Neutrophil (primary cell): ENCODE data around the gene LRRK2.

Experiments
- H3K27ac ChIP-seq: fragments of 200-600 bp; sonication (generic); 2 replicates; pipeline ENCODE4 v1.5.1; 2016; ENCODE audit warnings: mild to moderate bottlenecking, moderate library complexity
- H3K27me3 ChIP-seq: fragments of 200-600 bp; sonication (generic); 2 replicates; pipeline ENCODE4 v1.6.0; 2016; ENCODE audit warnings: mild to moderate bottlenecking
- H3K36me3 ChIP-seq: fragments of 200-600 bp; sonication (generic); 2 replicates; pipeline ENCODE4 v1.5.1; 2017
- H3K4me1 ChIP-seq, 2 experiments: fragments of 200-600 bp in 1 of 2; sonication (generic) in 1 of 2; 1 replicate in 1 of 2; 2 replicates in 1 of 2; pipeline versions ENCODE4 v1.5.1 to v1.6.1; 2013 to 2016; ENCODE audit warnings: low read depth in 1 of 2, low read length in 1 of 2, mild to moderate bottlenecking in 1 of 2, moderate library complexity in 1 of 2; ENCODE audit not compliant: control insufficient read depth in 1 of 2, insufficient read depth in 1 of 2
- H3K4me3 ChIP-seq, 2 experiments: fragments of 200-600 bp in 1 of 2; sonication (generic) in 1 of 2; 1 replicate in 1 of 2; 2 replicates in 1 of 2; pipeline ENCODE4 v1.5.1; 2013 to 2016; ENCODE audit warnings: low read depth in 1 of 2, low read length in 1 of 2, mild to moderate bottlenecking in 1 of 2, moderate library complexity in 1 of 2
- H3K9me3 ChIP-seq: fragments of 200-600 bp; sonication (generic); 2 replicates; pipeline ENCODE4 v1.5.1; 2016
- CTCF ChIP-seq: fragments of 200-600 bp; sonication (generic); IDR thresholded peaks from 2 replicates; pipeline ENCODE4 v1.5.1; 2016; ENCODE audit warnings: antibody characterized with exemption

Gene LRRK2

GRCh38 chr12:40344312-40344711 lies 119.5 kb downstream of the LRRK2 start:
- H3K36me3 ChIP-seq, result peaks cover 99% of the 10 kb centered on the region
- H3K9me3 ChIP-seq, result peaks cover 6% of the 10 kb centered on the region
- TF ChIP-seq CTCF, result no peak
- no peaks in the 10 kb centered on the region for H3K27me3 ChIP-seq
- no peak overlapping the region for H3K4me3 ChIP-seq
- no peak overlapping the region for H3K27ac ChIP-seq
- H3K4me1 ChIP-seq, result no peaks in the 10 kb centered on the region

GRCh38 chr12:40351976-40352375 lies 127.2 kb downstream of the LRRK2 start:
- no peaks in the 10 kb centered on the region for H3K27me3 ChIP-seq
- no peaks in the 10 kb centered on the region for H3K4me1 ChIP-seq
- H3K27ac ChIP-seq, result no peak overlapping the region
- TF ChIP-seq CTCF, result no peak
- H3K36me3 ChIP-seq, result peaks cover 92% of the 10 kb centered on the region
- H3K4me3 ChIP-seq, result no peak overlapping the region
- H3K9me3 ChIP-seq, result no peaks in the 10 kb centered on the region

GRCh38 chr12:40375076-40375475 lies 150.3 kb downstream of the LRRK2 start:
- Histone ChIP-seq H3K36me3 (peaks cover 14% of the 10 kb centered on the region), H3K4me3 (no peak overlapping the region), H3K27me3 (peaks cover 6% of the 10 kb centered on the region), H3K27ac (no peak overlapping the region), H3K4me1 (no peaks in the 10 kb centered on the region), H3K9me3 (no peaks in the 10 kb centered on the region)
- TF ChIP-seq CTCF, result no peak

GRCh38 chr12:40376533-40377267 lies 151.9 kb downstream of the LRRK2 start:
- H3K36me3 ChIP-seq, result no peaks in the 10 kb centered on the region
- H3K27ac ChIP-seq, result no peak overlapping the region
- H3K9me3 ChIP-seq, result no peaks in the 10 kb centered on the region
- H3K4me1 ChIP-seq, result no peaks in the 10 kb centered on the region
- peaks cover 6% of the 10 kb centered on the region for H3K27me3 ChIP-seq
- no peak overlapping the region for H3K4me3 ChIP-seq
- TF ChIP-seq CTCF, result no peak

GRCh38 chr12:40378691-40379090 lies 153.9 kb downstream of the LRRK2 start:
- Histone ChIP-seq H3K4me3 (no peak overlapping the region), H3K27ac (no peak overlapping the region), H3K27me3 (peaks cover 6% of the 10 kb centered on the region), H3K9me3 (no peaks in the 10 kb centered on the region), H3K36me3 (no peaks in the 10 kb centered on the region), H3K4me1 (no peaks in the 10 kb centered on the region)
- TF ChIP-seq CTCF, result no peak
